Measurements from ENCODE around the gene FAM168A.

Gene FAM168A

GRCh38 chr11:73596547-73596946, 1.4 kb downstream of the FAM168A start:
- DNase-seq (ENCODE audit: low read depth) = no peak
- peak overlapping the region; percentile 72 for H3K4me3 ChIP-seq (ENCODE audit: low read length)
- no peak for TF ChIP-seq CTCF (conservative IDR thresholded peaks at IDR 0.05; ENCODE audit: low read length)

GRCh38 chr11:73592640-73593039, 5.3 kb downstream of the FAM168A start:
- DNase-seq (ENCODE audit: low read depth) = no peak
- no peak for TF ChIP-seq CTCF (conservative IDR thresholded peaks at IDR 0.05; ENCODE audit: low read length)
- no peak overlapping the region for H3K4me3 ChIP-seq (ENCODE audit: low read length)

- no peak overlapping the region for H3K4me3 ChIP-seq (ENCODE audit: low read length)
- no peak for TF ChIP-seq CTCF (conservative IDR thresholded peaks at IDR 0.05; ENCODE audit: low read length)
- no peak for DNase-seq (ENCODE audit: low read depth)
Observed at GRCh38 chr11:73591743-73592142, 6.2 kb downstream of the FAM168A start.

- no peak for TF ChIP-seq CTCF (conservative IDR thresholded peaks at IDR 0.05; ENCODE audit: low read length)
- no peak for DNase-seq (ENCODE audit: low read depth)
- no peak overlapping the region for H3K4me3 ChIP-seq (ENCODE audit: low read length)
Observed at GRCh38 chr11:73590991-73591390, 6.9 kb downstream of the FAM168A start.

GRCh38 chr11:73586791-73587190, 11.1 kb downstream of the FAM168A start:
- no peak for DNase-seq (ENCODE audit: low read depth)
- TF ChIP-seq CTCF (conservative IDR thresholded peaks at IDR 0.05; ENCODE audit: low read length) = no peak
- no peak overlapping the region for H3K4me3 ChIP-seq (ENCODE audit: low read length)

GRCh38 chr11:73585834-73586575, 11.9 kb downstream of the FAM168A start:
- peak; percentile 55 for DNase-seq (ENCODE audit: low read depth)
- TF ChIP-seq CTCF (conservative IDR thresholded peaks at IDR 0.05; ENCODE audit: low read length) = no peak
- H3K4me3 ChIP-seq (ENCODE audit: low read length) = no peak overlapping the region

- H3K4me3 ChIP-seq (ENCODE audit: low read length) = no peak overlapping the region
- TF ChIP-seq CTCF (conservative IDR thresholded peaks at IDR 0.05; ENCODE audit: low read length) = no peak
- DNase-seq (ENCODE audit: low read depth) = no peak
Observed at GRCh38 chr11:73584831-73585230, 13.1 kb downstream of the FAM168A start.

Data from AG10803 (cell line).